ENCODE data around the gene MGAT4A.
"Not testable (repeated sequence)": the region's sequence is repeated elsewhere in the genome, so short reads cannot be mapped to it uniquely, and the experiment has no call there.

The MGAT4A gene

DNA sequence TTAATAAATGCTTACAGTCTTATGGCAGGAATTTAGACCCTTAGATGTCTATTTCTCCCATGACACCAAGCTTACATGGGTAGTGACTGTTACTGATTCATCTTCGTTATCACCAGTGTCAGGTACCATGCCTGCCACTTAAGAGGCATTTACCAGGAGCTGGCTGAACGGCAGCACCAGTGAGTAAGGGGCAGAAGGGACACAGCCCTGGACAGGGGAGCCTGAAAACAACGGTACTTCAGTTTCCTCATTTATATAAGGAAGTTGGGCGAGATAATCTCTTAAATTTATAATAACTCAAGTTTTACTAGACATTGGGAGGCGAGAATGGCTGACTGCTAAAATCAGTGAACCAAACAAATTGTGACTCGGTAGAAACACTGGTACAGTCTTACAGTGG, 123.8 kb downstream of the MGAT4A start:
- DNase-seq (ENCODE audit: low read depth) = no peak

DNA sequence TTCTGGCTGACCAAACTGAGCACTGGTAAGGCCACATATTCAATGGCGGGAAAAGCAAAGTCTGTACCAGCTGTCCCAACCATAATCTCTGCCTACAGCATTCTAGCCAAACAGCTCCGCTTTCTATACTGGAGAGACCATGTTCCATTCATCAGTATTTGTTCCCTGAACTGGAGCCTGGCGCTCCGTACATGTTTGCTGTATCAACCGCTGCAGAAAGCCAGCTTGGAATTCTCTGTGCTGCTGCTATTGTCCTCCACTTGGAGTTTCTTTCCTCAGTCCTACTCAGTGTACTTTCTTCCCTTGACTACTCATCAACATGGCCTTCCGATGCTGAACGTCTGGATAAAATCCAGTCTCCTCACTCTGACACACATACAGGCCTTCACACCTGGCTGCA, 124.5 kb downstream of the MGAT4A start:
- no peak for DNase-seq (ENCODE audit: low read depth)

DNA sequence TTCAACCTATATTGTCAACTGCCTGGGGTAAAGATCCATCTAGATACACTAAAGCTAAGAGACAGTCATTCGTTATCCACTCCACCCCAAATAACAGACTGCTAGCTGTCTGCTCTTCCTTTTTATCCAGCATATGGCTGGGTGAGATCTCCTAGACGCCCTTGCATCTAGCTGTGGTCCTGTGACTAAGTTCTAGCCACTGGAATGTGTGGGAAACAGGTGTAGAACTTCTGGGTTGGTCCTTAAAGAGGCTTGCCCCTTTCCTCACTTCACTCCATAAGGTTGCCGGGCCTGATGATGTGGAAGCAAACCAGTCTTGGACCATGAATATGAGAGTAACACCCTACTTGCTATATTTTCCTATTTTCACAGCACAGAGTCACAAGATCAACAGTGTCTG, 125.9 kb downstream of the MGAT4A start:
- no peak for DNase-seq (ENCODE audit: low read depth)

DNA sequence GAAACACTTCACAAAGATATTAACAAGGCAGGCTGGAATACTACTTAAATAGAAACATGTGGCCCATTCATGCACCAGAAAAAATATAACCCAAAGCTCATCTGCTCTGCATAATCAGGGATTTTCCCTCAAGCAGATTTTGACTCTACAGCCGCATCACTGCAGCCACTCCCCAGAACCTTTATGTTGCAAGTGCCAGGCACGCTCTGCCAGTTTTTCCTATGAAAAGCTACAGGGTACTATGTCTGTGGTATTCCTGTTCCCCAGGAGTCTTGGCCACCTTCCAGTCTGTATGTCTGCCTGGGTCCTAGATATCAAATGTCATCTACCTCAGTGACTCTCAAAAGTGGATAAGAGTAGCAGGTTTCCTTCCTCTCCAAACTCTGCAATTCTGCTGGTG, 126.4 kb downstream of the MGAT4A start:
- DNase-seq (ENCODE audit: low read depth) = no peak

DNA sequence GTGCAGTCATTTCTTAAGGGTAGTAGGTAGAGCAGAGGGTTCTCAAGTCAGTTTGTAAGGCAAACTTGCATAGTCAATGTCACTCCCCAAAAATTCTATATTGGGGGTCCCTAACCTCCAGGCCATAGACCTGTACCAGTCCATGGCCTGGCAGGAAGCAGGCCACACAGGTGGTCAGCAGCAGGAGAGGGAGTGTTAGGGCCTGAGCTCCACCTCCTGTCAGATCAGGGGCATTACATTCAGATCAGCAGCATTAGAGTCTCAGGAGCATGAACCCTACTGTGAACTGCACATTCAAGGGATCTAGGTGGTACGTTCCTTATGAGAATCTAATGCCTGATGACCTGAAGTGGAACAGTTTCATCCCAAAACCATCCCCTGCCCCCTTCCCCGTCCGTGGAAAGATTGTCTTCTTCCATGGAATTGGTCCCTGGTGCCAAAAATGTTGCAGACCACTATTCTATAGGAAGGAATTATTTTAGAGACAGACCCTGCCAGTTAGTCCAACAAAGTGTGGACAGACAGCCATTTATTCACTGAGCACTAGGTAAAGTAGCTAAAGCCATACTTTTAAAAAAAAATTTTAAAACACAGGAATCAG, 129.3 kb downstream of the MGAT4A start:
- no peak for DNase-seq (ENCODE audit: low read depth)

DNA sequence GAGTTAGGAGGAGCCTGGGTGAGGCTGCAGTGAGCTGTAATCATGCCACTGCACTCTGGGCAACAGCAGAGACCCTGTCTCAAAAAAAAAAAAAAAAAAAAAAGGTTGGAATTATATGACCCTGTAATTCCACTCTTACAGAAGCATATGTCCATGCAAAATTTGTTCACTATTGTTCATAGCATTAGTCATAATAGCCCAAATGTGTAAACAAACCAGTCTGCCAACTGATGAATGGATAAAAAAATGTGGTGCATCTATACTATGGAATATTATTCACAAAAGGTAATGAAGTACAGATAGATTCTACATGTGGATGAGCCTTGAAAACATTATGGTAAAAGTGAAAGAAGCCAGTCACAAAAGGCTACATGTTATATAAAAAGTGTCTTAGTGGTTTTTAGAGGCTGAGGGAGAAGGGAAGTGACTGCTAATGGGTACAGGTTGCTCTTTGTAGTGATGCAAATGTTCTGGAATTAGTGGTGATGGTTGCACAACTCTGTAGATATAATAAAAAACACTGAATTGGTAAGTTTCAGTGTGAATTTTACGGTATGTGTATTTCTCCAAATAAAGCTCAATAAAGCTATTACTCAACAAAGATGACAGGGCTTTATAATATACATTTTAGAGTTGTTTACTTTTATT, 132.0 kb downstream of the MGAT4A start:
- no peak for DNase-seq (ENCODE audit: low read depth)

DNA sequence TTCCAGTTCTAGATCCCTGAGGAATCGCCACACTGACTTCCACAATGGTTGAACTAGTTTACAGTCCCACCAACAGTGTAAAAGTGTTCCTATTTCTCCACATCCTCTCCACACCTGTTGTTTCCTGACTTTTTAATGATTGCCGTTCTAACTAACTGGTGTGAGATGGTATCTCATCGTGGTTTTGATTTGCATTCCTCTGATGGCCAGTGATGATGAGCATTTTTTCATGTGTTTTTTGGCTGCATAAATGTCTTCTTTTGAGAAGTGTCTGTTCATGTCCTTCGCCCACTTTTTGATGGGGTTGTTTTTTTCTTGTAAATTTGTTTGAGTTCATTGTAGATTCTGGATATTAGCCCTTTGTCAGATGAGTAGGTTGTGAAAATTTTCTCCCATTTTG, 136.3 kb downstream of the MGAT4A start:
- DNase-seq (ENCODE audit: low read depth) = not testable (repeated sequence)

DNA sequence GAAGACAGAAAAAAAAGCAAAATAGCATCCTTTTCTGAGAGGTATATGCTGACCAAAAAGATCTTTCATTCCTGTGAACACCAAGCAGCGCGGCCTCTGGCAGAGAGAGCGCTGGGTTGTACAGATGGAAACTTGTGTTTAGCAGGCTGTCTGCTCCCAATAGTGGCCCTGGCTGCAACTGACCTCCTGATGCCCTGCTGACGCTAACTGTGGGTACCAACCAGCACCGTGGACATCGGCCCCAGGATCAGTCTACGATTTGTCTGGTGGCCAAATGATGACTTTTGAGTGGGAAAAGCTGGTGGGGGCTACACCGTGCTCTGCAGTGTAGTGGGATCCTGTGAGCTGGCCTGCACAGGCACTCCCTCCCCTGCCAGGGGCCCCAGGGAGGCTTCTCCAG, 138.4 kb downstream of the MGAT4A start:
- DNase-seq (ENCODE audit: low read depth) = no peak

DNA sequence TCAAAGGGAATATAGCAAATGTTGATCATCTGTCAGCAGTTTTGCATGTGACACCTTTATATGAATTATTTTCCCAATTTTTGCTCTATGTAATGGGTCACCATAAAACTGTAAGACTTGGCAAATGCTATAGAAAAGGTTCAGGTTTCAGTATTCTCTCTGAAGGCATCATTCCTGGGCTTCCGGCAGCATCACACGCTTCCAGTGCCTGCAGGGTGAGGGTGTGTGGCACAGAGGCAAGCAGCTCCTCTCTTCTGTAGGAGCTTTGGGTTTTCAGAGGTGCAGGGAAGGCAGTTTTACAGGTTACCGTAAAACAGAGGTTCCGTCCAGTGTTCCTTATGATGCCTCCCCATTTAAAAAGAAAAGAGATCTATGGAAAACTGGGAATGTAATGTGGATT, 141.4 kb downstream of the MGAT4A start:
- DNase-seq (ENCODE audit: low read depth) = no peak

DNA sequence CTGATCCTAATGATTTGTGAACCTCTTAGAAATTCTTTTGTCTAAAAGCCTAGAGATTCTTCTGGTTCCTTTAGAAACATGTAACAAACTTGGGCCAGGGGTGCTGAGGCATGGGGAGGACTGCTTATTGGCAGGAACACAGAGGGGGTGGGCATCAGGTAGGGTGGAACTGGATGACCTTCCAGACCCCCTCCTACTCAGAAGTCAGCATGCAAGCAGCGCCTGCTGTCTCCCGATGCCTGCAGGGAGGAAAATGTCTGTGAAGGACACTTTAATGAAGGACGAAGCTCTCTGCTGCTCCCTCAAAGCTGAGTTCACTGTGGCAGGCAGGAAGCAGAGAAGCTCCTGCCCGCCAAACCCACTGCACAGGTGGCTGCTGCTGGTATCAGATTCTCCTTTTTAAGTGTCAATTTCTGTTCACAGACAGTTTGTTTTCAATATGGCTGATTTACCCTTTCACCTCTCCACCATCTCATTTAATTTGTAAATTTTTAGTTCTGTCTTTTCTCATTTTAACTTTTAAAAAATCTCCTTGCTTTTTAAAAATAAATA, 142.0 kb downstream of the MGAT4A start:
- no peak for DNase-seq (ENCODE audit: low read depth)

DNA sequence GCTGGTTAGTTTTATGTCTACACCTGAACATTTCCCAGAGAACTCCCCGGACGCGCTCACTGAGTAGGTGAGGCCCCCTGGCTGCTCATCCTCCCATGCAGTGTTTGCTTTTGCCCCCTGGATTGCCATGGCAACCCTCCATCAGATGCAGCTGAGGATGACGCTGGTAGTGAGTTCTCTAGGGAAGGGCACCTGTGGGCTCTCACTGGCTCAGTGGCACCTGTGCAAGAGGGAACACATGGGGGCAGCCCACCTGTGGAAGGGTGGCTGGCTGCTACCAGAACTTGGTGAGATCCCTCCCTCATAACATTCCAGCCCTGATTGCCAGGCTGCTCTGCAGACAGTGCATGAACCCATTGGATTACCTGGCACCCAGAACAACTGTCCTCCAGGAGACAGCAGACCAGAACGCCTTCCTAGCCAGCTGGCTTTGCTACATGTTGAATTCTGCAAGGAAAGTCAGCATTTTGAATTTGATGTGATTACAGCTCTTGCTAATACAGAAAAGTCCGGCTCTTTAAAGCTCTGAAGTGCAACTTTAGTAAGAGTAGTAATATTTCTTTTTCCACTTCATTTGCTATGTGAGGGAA, 144.3 kb downstream of the MGAT4A start:
- DNase-seq (ENCODE audit: low read depth) = no peak

DNA sequence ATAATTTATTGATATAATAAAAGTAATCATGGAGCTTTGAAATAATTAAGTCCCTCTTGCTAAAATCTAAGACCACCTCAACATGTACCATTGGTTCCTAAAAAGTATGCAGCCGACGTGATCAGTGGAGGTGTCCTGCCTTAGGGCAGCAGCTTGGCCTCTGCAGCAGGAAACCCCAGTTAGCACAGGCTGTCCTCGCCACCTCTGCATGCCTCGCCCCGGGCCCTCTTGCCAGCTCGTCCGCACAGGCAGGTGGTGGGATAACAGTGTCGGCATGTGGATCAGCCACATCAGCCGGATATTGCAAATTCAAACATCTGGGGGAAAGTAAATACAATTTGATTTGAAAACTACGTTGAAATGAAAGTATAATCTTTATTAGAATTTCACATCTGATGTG, 145.5 kb downstream of the MGAT4A start:
- no peak for DNase-seq (ENCODE audit: low read depth)

DNA sequence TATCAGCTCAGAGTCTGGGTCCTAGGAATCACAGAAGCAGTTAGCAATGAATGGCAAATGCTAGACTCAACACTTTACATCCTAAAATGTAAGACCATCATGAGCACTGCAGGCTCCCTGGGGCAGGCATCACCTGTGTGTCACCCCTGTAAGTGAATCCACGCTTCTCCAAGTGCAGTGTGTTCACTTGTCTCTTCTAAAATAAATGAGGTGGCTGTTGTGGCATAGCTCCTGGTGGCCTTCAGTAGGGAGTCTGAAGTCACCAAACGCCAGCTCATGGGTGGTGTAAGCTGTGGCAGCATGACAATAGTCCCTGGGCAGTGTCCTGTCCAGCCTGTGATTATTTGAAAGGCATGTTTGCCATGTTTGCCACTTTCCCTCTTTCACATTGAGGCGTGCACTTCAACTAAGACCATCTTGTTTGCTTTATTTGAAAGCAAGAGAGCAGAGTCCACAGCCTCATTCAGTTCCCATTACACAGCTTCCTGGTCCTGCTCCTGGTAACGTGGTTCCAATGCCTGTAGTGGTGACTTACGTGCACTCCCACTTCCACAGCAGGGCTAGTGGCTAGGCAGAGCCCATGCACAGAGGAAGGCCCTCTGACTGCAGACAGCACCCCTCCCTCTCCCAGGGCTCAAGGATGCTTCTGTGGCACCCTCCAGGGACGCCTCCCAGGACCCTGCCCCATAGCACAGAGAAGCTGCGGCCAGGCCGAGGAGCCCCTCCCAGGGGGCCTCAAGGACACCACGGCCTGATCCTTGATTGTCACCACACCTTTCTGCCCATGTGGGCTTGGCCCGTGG, 146.9 kb downstream of the MGAT4A start:
- no peak for DNase-seq (ENCODE audit: low read depth)

DNA sequence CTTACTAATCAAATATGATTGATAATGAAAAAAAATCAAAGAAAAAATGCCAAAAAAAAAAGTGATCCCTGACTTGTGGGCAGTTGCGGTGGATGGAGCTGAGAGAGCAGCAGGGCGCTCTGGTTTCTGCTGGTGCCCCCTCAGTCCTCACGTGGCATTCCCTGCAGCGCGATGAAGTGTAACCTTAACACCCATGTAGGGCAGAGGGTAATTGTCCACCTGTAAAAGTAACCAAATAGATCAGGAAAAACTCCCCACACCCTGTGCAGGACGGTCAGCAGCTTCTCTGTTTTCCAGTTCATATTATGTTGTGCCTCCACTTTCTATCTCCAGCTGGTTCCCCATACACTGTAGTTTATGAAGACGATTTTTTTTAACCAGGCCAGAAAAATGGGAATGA, 147.7 kb downstream of the MGAT4A start:
- DNase-seq (ENCODE audit: low read depth) = no peak

DNA sequence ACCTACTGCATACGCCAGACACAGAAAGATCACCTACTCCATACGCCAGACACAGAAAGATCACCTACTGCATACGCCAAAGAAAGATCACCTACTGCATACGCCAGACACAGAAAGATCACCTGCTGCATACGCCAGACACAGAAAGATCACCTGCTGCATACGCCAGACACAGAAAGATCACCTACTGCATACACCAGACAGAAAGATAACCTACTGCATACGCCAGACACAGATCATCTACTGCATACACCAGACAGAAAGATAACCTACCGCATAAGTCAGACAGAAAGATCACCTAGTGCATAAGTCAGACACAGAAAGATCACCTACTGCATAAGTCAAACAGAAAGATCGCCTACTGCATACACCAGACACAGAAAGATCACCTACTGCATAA, 148.4 kb downstream of the MGAT4A start:
- no peak for DNase-seq (ENCODE audit: low read depth)

DNA sequence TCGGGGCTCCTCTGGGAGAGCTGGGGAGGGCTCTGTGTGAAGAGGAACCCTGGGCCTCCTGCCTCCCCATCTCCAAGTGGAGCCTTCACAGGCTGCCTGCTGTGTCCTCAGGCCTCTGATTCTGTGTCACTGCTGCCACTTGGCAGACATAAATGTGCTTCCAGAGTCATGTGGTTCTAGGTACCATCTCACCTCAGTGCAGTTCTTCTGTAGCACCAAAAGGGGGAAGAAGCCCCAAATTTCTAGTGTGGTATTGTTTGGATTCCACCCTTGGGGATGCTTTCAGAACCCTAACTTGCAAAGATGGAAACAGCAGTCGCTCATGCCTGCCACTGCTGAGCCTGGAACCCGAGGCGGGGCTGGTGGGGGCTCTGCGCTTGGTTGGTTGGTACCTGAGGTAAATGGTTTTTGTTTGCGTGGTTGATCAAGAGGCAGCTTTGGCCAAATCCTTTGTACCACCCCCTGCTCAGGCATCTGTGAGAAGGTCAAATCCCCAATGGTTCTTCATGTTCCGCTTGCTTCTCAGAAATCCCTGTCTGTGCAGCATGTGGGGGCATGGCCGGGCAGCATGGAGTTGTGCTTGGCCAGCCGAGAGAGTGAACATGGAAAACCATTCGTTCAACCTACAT, 150.2 kb downstream of the MGAT4A start:
- no peak for DNase-seq (ENCODE audit: low read depth)

DNA sequence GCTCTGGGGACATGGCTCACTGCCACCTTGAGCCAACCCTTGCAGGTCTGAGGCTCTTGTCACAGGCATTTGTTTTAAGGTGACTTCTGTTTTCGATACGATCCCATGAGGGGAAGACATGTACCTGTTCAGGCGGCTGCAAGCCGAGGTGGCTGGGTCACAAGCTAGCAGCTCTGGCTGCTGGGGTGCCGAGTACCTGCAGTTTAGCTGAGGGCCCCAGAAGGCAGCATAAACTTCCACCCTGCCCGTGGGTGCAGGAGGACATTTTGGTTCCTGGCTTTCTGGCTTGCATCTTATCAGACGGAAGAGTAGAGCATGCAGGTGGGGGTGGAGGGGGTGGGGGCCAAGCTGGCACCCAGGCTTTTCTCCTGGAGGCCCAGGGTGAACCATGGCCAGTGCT, 151.0 kb downstream of the MGAT4A start:
- no peak for DNase-seq (ENCODE audit: low read depth)

DNA sequence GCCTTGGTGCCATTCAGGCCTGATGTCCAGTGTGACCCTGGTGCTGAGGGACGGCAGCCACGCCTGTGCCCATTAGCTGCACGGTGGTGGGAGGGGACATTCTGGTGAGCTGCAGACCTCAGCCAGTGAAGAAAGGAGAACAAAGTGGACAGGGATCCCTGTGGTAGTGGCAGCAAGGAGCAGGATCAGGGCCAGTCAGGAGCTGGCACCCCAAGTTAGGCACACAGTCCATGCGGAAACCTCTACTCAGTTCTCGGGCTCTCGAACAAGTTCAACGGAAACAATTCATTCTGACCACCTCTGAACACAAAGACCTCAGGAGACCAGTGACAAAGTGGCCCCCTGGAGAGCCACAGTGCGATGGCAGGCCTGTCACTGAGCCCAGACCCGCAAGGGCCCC, 152.7 kb downstream of the MGAT4A start:
- DNase-seq (ENCODE audit: low read depth) = no peak

DNA sequence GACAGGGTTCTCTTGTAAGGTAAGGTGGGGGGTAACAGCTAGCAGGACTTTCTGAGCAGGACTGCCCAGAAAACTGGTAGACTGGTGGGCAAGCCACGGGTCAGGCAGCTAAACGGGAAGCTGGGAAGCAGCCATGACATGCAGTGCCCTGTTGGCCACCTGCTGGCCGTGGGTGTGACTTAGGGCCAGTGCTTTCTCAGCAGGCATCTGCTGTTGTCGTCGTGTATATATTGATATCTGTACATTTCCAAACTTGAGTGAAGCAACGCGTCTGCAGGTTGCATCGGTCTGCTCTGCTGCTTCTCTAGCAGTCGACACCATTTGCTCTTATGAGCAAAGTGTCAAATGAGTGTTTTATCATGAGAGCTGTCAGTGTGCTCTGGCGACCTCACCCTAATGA, 153.6 kb downstream of the MGAT4A start:
- no peak for DNase-seq (ENCODE audit: low read depth)

DNA sequence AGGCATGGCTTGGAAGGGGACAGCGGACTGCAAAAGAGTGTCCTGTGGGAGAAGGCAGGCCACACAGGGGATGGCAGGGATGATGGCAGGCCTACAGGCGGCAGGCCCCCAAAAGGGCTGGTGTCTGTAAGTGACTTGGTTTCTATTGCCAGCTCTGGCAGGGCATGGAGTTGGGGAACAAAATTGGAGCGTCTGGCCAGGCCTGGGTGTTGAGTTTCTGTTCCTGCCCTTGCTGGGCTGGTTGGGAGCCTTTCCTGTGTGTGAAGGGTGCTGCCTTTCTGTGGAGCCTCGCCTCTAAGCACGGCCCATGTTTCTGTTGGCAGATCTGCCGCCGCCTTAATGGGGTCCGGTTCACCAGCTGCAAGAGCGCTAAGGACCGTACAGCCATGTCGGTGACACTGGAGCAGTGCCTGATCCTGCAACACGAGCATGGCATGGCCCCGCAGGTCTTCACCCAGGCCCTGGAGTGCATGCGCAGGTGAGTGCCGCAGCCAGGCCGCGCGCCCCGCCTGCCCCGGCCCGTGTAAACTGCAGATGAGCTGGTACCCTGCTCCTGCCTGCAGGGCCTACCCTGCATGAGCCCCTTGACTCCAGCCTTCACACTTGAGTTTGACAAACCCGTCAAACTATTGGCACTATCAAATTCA, 154.1 kb downstream of the MGAT4A start:
- DNase-seq (ENCODE audit: low read depth) = no peak

DNA sequence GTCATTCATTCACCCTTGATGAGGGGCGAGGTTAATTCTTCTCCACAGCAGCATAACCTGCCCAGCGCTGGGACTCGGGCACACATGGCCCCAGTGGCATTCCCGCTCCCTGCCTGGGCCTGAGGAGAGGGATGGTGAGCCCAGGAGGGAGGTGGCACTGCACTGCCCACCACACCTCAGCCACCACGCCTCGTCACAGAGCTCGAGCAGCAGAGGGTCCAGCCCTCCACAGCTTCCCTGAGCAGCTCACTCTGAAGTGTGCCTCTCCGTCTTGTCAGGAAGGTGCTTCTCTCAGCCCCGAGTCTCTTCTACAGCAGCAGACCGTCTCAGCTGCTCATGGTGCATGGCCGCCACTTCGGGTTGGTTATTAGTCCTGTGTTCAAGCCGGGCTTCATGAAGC, 157.5 kb downstream of the MGAT4A start:
- no peak for DNase-seq (ENCODE audit: low read depth)

DNA sequence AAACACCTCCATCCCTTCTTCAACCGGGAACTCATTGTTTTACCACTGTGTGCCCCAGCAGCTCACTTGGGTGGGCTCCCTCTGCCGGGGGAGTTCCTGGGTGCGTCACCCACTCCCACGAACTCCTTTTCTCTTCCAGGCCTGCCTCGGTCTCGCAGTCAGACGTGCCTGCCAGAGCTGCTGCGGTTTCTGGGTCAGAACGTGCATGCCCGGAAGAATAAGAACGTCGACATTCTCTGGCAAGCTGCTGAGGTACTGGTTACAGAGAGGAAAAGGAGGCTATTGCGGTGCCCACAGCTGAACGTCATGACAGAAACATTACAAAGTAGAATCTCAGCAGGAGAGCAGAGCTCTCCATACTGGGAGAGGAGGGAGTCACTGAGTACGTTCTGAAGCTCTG, 158.3 kb downstream of the MGAT4A start:
- no peak for DNase-seq (ENCODE audit: low read depth)
